Measurements from ENCODE around the gene INPP5K. TPM values are rescaled to one million over a fixed set of nuclear protein-coding genes. Genes with fewer than 3 reads are reported as not detected.
A peak's percentile ranks its signal among the peaks of the same experiment; 100 is the strongest.

INPP5K gene
- total RNA-seq, 4 donors from 2014 or later: 62.0 to 89.3 (median 76.1) TPM

DNA sequence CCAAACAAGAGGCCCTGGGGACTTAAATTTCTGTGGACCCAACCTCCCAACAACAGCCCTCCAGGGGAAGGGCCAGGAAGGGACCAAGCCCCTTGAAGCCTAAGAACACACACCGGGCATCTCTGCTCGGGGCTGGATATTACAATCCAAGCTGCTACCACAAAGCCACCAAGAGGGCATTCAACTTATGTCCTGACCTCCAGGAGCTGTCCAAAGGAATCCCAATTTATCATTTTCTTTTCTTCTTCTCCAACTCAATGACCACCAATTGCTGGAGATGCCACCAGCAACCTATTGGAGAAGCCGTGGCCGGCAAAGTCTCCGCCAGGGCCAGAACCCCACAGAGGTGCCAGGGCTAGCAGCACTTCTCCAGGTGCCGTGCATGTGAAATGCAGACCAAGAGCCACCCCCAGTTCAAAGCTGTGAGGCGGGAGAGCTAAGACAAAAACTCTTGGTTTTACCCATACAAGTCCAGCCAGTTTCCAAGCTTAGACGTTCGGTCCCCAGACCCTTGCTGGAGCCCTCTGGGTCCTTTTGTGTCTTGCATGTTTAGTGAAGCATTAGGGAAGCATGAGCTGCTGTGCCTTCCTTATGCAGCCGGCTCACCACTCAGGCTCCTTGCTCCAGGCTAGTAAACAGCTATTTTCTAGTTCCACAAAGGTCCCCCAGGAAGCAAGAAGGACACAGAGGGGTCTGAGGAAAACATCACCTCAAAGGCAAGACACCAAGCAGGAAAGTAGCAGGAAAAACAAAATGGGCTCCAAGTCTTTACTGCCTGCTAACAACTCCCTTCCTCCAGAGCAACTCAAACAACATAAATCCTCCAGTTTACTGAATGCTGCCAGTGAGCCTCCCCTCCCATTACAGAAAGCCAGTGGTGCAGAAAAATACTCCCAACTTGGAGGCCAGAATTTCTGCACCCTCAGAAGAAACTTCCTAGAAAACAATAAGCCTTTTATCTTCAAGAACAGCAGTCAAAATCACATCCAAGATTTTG is 42.9 kb upstream of the INPP5K start:
- intact Hi-C loops (cut with DNase I): loop anchor here (10.0 kb wide), 1 partner anchor 155 kb away; the partner anchor contains the start of gene TLCD2
- peaks cover 44 to 85% (median 68%) of the 10 kb centered on the region in 4 donors for H3K4me1 ChIP-seq
- no peaks in the 10 kb centered on the region for H3K9me3 ChIP-seq
- peaks cover 0 to 26% (median 23%) of the 10 kb centered on the region in 4 donors for H3K36me3 ChIP-seq
- peak overlapping the region in 1 of 4 donors; percentile 13 for H3K27ac ChIP-seq (replicated peaks in 1 of 4)
- no peaks in the 10 kb centered on the region for H3K27me3 ChIP-seq
- TF ChIP-seq POLR2A (IDR thresholded peaks at IDR 0.05; ENCODE audit: low read depth) (no peak), POLR2AphosphoS5 (IDR thresholded peaks at IDR 0.05) (no peak), EP300 (IDR thresholded peaks at IDR 0.05) (no peak)
- TF ChIP-seq, protein P1, sequence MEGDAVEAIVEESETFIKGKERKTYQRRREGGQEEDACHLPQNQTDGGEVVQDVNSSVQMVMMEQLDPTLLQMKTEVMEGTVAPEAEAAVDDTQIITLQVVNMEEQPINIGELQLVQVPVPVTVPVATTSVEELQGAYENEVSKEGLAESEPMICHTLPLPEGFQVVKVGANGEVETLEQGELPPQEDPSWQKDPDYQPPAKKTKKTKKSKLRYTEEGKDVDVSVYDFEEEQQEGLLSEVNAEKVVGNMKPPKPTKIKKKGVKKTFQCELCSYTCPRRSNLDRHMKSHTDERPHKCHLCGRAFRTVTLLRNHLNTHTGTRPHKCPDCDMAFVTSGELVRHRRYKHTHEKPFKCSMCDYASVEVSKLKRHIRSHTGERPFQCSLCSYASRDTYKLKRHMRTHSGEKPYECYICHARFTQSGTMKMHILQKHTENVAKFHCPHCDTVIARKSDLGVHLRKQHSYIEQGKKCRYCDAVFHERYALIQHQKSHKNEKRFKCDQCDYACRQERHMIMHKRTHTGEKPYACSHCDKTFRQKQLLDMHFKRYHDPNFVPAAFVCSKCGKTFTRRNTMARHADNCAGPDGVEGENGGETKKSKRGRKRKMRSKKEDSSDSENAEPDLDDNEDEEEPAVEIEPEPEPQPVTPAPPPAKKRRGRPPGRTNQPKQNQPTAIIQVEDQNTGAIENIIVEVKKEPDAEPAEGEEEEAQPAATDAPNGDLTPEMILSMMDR (IDR thresholded peaks at IDR 0.05): no peak
- no peak overlapping the region for H3K4me3 ChIP-seq
- DNase-seq (ENCODE audit: extremely low spot score): no peak
- 82% methylated on average over 7 of the region's 10 CpGs for WGBS

GRCh38 chr17:1558401-1558800 is 42.0 kb upstream of the INPP5K start:
- H3K4me1 ChIP-seq: peaks cover 50 to 85% (median 67%) of the 10 kb centered on the region in 4 donors
- TF ChIP-seq, protein P1 (IDR thresholded peaks at IDR 0.05): no peak
- TF ChIP-seq EP300 (IDR thresholded peaks at IDR 0.05): no peak
- TF ChIP-seq POLR2A (IDR thresholded peaks at IDR 0.05; ENCODE audit: low read depth): no peak
- TF ChIP-seq POLR2AphosphoS5 (IDR thresholded peaks at IDR 0.05): no peak
- intact Hi-C loops (cut with DNase I): no loop called here
- peaks cover 0 to 33% (median 27%) of the 10 kb centered on the region in 4 donors for H3K36me3 ChIP-seq
- H3K9me3 ChIP-seq: no peaks in the 10 kb centered on the region
- H3K4me3 ChIP-seq: no peak overlapping the region
- no peak overlapping the region for H3K27ac ChIP-seq (replicated peaks in 1 of 4)
- DNase-seq (ENCODE audit: extremely low spot score): no peak
- WGBS: 85% methylated on average over 2 of the region's 3 CpGs
- no peaks in the 10 kb centered on the region for H3K27me3 ChIP-seq

DNA sequence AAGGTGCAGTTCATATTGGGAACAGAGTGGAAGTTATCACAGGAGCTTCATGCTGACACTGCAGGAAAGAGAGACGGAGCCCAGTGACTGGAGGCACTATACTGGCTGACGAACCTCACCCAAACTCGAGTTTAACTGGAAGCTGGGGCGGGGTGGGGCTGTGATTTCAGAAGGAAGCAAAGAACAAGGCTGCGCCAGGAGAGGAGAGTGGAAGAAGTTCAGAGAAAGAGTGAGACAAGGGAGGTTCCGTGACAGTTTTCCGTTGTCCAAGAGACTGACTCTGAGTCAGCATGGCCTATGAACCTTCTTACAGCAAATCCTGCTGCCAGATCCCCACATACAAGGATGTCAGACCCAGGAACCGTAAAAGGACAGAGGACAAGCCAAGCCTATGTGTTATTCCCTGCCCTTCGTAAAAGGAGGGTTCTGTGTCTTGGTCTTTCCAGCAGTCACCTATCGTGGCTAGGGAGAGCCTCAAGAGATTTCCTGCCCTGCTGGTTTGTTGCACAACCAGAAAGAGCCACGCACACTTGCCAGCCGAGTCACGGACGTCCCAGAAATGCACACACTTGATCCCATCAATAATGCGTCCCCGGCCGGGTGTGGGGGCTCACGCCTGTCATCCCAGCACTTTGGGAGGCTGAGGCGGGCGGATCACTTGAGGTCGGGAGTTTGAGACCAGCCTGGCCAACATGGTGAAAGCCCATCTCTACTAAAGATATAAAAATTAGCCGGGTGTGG is 41.1 kb upstream of the INPP5K start:
- no peaks in the 10 kb centered on the region for H3K9me3 ChIP-seq
- no peak overlapping the region for H3K4me3 ChIP-seq
- no peak for DNase-seq (ENCODE audit: extremely low spot score)
- peaks cover 47 to 78% (median 60%) of the 10 kb centered on the region in 4 donors for H3K4me1 ChIP-seq
- H3K27ac ChIP-seq (replicated peaks in 1 of 4): peak overlapping the region in 3 of 4 donors; percentile 8 to 37 (median 30)
- 95% methylated on average over 22 of the region's 22 CpGs for WGBS
- no peaks in the 10 kb centered on the region for H3K27me3 ChIP-seq
- intact Hi-C loops (cut with DNase I): no loop called here
- H3K36me3 ChIP-seq: peaks cover 0 to 41% (median 34%) of the 10 kb centered on the region in 4 donors
- TF ChIP-seq EP300 (IDR thresholded peaks at IDR 0.05) (no peak), POLR2AphosphoS5 (IDR thresholded peaks at IDR 0.05) (no peak), POLR2A (IDR thresholded peaks at IDR 0.05; ENCODE audit: low read depth) (no peak)

DNA sequence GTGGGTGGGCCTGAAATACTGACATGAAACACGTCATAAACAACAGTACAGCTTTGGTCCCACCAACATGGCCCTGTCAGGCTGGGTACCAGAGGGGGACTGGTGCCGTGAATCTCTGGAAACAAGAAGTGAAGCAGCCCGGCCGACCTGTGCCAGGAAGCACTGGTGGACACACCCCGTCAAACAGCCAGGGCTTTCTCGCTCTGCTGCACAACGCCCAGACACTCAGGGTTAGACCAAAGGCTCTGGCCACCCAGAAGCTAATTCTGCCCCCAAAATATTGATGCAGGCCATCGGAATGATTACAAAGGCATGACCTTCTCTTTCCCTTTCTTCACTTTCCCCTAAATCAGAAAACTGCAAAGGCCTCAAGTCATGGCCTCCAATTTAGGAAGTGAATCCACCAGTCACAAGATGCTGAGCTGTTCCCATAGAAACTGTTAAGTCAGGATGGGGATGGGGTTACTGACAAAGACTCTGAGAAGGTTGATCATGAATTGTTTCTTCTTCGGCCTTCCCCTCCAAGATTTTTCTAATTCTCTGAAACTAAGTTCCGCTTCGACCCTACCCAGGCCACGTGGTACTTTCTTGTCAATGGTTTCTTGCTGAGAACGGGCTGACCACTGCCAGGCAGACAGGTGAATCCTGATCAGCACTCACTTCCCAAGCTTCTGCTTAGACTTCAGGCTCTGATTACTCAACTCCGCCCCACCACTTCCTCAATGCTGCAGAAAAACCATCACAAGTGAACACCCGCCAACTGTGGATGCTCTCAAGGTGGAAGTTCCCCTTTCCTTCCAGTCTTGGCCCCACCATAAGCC is 39.4 kb upstream of the INPP5K start:
- no peaks in the 10 kb centered on the region for H3K9me3 ChIP-seq
- no peak for DNase-seq (ENCODE audit: extremely low spot score)
- no peaks in the 10 kb centered on the region for H3K27me3 ChIP-seq
- H3K27ac ChIP-seq (replicated peaks in 1 of 4): no peak overlapping the region
- WGBS: 78% methylated on average over 15 of the region's 15 CpGs
- H3K4me3 ChIP-seq: no peak overlapping the region
- intact Hi-C loops (cut with DNase I): no loop called here
- peaks cover 13 to 58% (median 51%) of the 10 kb centered on the region in 4 donors for H3K36me3 ChIP-seq
- peaks cover 40 to 66% (median 50%) of the 10 kb centered on the region in 4 donors for H3K4me1 ChIP-seq
- no peak for TF ChIP-seq EP300 (IDR thresholded peaks at IDR 0.05)
- TF ChIP-seq POLR2AphosphoS5 (IDR thresholded peaks at IDR 0.05): no peak
- no peak for TF ChIP-seq POLR2A (IDR thresholded peaks at IDR 0.05; ENCODE audit: low read depth)
- TF ChIP-seq, protein P1 (IDR thresholded peaks at IDR 0.05): no peak
